GM21381 (cell line): ENCODE data around the gene TBC1D20.
"Not testable (repeated sequence)": the region's sequence is repeated elsewhere in the genome, so short reads cannot be mapped to it uniquely, and the experiment has no call there.

Experiments
- ATAC-seq: cut with Tn5 transposase; IDR thresholded peaks from one replicate; pipeline ENCODE4 v1.9.1; 2021; ENCODE audit warnings: mild to moderate bottlenecking, moderate library complexity; ENCODE audit not compliant: unreplicated experiment

TBC1D20 gene

GRCh38 chr20:402898-403581, 59.3 kb downstream of the TBC1D20 start:
- ATAC-seq: no peak

- no peak for ATAC-seq
These were observed 59.8 kb downstream of the TBC1D20 start for GRCh38 chr20:402496-402885.

GRCh38 chr20:401682-402495, 60.4 kb downstream of the TBC1D20 start:
- no peak for ATAC-seq

- ATAC-seq: no peak
These were observed 61.7 kb downstream of the TBC1D20 start for GRCh38 chr20:400454-401275.

- ATAC-seq: no peak
These were observed 62.2 kb downstream of the TBC1D20 start for GRCh38 chr20:400128-400453.

- no peak for ATAC-seq
These were observed 63.1 kb downstream of the TBC1D20 start for GRCh38 chr20:399182-399707.

- ATAC-seq: no peak
These were observed 64.7 kb downstream of the TBC1D20 start for GRCh38 chr20:397432-398237.

GRCh38 chr20:396619-397431, 65.5 kb downstream of the TBC1D20 start:
- ATAC-seq: no peak

GRCh38 chr20:396252-396618, 66.1 kb downstream of the TBC1D20 start:
- no peak for ATAC-seq

- ATAC-seq: not testable (repeated sequence)
These were observed 69.0 kb downstream of the TBC1D20 start for GRCh38 chr20:393296-393695.

- ATAC-seq: no peak
These were observed 71.2 kb downstream of the TBC1D20 start for GRCh38 chr20:391041-391711.

GRCh38 chr20:389220-389619, 73.1 kb downstream of the TBC1D20 start:
- no peak for ATAC-seq

- ATAC-seq: no peak
These were observed 74.0 kb downstream of the TBC1D20 start for GRCh38 chr20:388034-388994.

- ATAC-seq: no peak
These were observed 74.8 kb downstream of the TBC1D20 start for GRCh38 chr20:387520-387919.

- ATAC-seq: not testable (repeated sequence)
These were observed 75.7 kb downstream of the TBC1D20 start for GRCh38 chr20:386634-387033.
